HEK293 (cell line): ENCODE data around the gene DEDD.

Experiments used
- ZBTB21 ChIP-seq: fragments of 450-650 bp; formaldehyde crosslinking; IDR thresholded peaks from 2 replicates; pipeline ENCODE4 v1.5.1; 2017; ENCODE audit warnings: missing biosample characterization, missing genetic modification characterization
- ZNF133 ChIP-seq: fragments of 450-650 bp; formaldehyde crosslinking; IDR thresholded peaks from 2 replicates; pipeline ENCODE4 v1.5.1; 2016; ENCODE audit warnings: missing biosample characterization, missing genetic modification characterization
- ZNF248 ChIP-seq: fragments of 450-650 bp; formaldehyde crosslinking; IDR thresholded peaks from 2 replicates; pipeline ENCODE4 v1.5.1; 2017; ENCODE audit warnings: missing biosample characterization, missing genetic modification characterization
- ZNF416 ChIP-seq: fragments of 450-650 bp; formaldehyde crosslinking; IDR thresholded peaks from 2 replicates; pipeline ENCODE4 v1.5.1; 2016; ENCODE audit warnings: missing biosample characterization, missing genetic modification characterization
- ZNF677 ChIP-seq: fragments of 450-650 bp; IDR thresholded peaks from 2 replicates; pipeline ENCODE4 v1.5.0; 2018; ENCODE audit warnings: missing biosample characterization, mild to moderate bottlenecking, missing genetic modification characterization, moderate library complexity
- TF ChIP-seq, protein P1 (sequence below): fragments of 450-650 bp; formaldehyde crosslinking; IDR thresholded peaks from 2 replicates; pipeline ENCODE4 v1.5.1; 2016; ENCODE audit warnings: missing biosample characterization, missing genetic modification characterization

DNA sequence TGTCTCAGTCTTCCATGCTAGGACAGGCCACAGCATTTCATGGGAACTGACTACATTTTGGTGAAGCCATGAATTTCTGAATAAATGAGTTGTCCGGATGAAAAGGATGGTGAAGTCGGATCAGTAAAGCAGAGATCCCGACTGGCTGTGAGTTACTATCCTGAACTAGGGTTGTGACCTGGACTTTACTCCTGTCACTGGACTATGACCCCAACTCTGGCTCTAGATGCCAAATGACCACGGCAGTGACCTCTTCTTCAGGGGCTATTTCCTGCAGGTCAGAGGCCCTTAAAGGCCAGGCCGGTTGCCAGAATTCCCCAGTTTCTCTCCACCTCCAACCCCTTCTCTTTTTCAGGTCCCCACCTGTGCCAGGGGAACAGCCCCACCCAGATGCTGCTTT, 41.4 kb downstream of the DEDD start:
- TF ChIP-seq, protein P1, sequence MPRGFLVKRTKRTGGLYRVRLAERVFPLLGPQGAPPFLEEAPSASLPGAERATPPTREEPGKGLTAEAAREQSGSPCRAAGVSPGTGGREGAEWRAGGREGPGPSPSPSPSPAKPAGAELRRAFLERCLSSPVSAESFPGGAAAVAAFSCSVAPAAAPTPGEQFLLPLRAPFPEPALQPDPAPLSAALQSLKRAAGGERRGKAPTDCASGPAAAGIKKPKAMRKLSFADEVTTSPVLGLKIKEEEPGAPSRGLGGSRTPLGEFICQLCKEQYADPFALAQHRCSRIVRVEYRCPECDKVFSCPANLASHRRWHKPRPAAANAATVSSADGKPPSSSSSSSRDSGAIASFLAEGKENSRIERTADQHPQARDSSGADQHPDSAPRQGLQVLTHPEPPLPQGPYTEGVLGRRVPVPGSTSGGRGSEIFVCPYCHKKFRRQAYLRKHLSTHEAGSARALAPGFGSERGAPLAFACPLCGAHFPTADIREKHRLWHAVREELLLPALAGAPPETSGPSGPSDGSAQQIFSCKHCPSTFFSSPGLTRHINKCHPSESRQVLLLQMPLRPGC (tag by site-specific recombination): no peak
- no peak for TF ChIP-seq ZNF133
- TF ChIP-seq ZNF416: no peak
- TF ChIP-seq ZNF248: no peak
- TF ChIP-seq ZBTB21: no peak
- no peak for TF ChIP-seq ZNF677
